ENCODE results near the gene OTUB1. TPM values are rescaled to one million over a fixed set of nuclear protein-coding genes. Genes with fewer than 3 reads are reported as not detected.

OTUB1 gene
- 60.6 TPM for total RNA-seq
- long read RNA-seq, transcript OTUB1-209 (7 exons, 1,729 nt) = major isoform, 89 of 123 reads
- long read RNA-seq, transcript OTUB1-201 (6 exons, 2,493 nt) = minor isoform, 19 of 123 reads
- long read RNA-seq, partial matches to known transcripts = 2 of 123 reads
- long read RNA-seq, other reads (novel, unspliced or antisense) = 13 of 123 reads

- peak; percentile 96 for ATAC-seq
- peak; percentile 97 for DNase-seq
- peak within 1 kb of the TSS; percentile 89 for H3K27ac ChIP-seq
- no peaks in the 10 kb centered on the region for H3K27me3 ChIP-seq
- peak within 1 kb of the TSS; percentile 99 for H3K4me3 ChIP-seq
- no peaks in the 10 kb centered on the region for H3K9me3 ChIP-seq
- H3K36me3 ChIP-seq = peaks cover 28% of the 10 kb centered on the region
- no peak for TF ChIP-seq CTCF (IDR thresholded peaks at IDR 0.05)
- H3K4me1 ChIP-seq = peaks cover 17% of the 10 kb centered on the region
- intact Hi-C loops (cut with DNase I) = no loop called here
Observed at GRCh38 chr11:63986156-63986931, at the start of gene OTUB1. TSS of gene OTUB1 (plus strand) at chr11:63986438. CDS start at chr11:63986457, 19 bp downstream.

- ATAC-seq (no peak), DNase-seq (no peak)
- no peaks in the 10 kb centered on the region for H3K36me3 ChIP-seq
- no peaks in the 10 kb centered on the region for H3K9me3 ChIP-seq
- no peak overlapping the region for H3K27ac ChIP-seq
- H3K4me1 ChIP-seq = peaks cover 7% of the 10 kb centered on the region
- peak overlapping the region; percentile 66 for H3K4me3 ChIP-seq
- no peak for TF ChIP-seq CTCF (IDR thresholded peaks at IDR 0.05)
- intact Hi-C loops (cut with DNase I) = no loop called here
- no peaks in the 10 kb centered on the region for H3K27me3 ChIP-seq
Observed at GRCh38 chr11:63937713-63938478, 48.3 kb upstream of the OTUB1 start.

- Histone ChIP-seq H3K36me3 (no peaks in the 10 kb centered on the region), H3K4me1 (peaks cover 7% of the 10 kb centered on the region), H3K27ac (peak within 1 kb of the TSS; percentile 47), H3K9me3 (no peaks in the 10 kb centered on the region), H3K27me3 (no peaks in the 10 kb centered on the region), H3K4me3 (peak within 1 kb of the TSS; percentile 66)
- TF ChIP-seq CTCF (IDR thresholded peaks at IDR 0.05) = no peak
- DNase-seq = peak; percentile 97
- ATAC-seq = peak; percentile 97
- intact Hi-C loops (cut with DNase I) = no loop called here
Observed at GRCh38 chr11:63938479-63939396, 47.5 kb upstream of the OTUB1 start, which contains the start of gene NAA40. TSS of gene NAA40 (plus strand) at chr11:63939002. CDS start at chr11:63939097, 95 bp downstream.

GRCh38 chr11:63939397-63939891 is 46.8 kb upstream of the OTUB1 start:
- intact Hi-C loops (cut with DNase I) = no loop called here
- DNase-seq = no peak
- Histone ChIP-seq H3K4me3 (peak overlapping the region; percentile 66), H3K27ac (peak overlapping the region; percentile 47), H3K9me3 (no peaks in the 10 kb centered on the region), H3K4me1 (peaks cover 7% of the 10 kb centered on the region), H3K27me3 (no peaks in the 10 kb centered on the region), H3K36me3 (no peaks in the 10 kb centered on the region)
- TF ChIP-seq CTCF (IDR thresholded peaks at IDR 0.05) = no peak
- ATAC-seq = no peak

- Histone ChIP-seq H3K27me3 (no peaks in the 10 kb centered on the region), H3K4me3 (no peak overlapping the region), H3K4me1 (peaks cover 7% of the 10 kb centered on the region), H3K27ac (no peak overlapping the region), H3K36me3 (no peaks in the 10 kb centered on the region), H3K9me3 (no peaks in the 10 kb centered on the region)
- TF ChIP-seq CTCF (IDR thresholded peaks at IDR 0.05) = no peak
- no peak for DNase-seq
- intact Hi-C loops (cut with DNase I) = no loop called here
- no peak for ATAC-seq
Observed at GRCh38 chr11:63940786-63941185, 45.5 kb upstream of the OTUB1 start.
